B cell (primary cell): Measurements from ENCODE around the gene GH2. TPM values are rescaled to one million over a fixed set of nuclear protein-coding genes. Genes with fewer than 3 reads are reported as not detected.

Experiments
- ATAC-seq: fragments of 200-7000 bp; cut with Tn5 transposase; one replicate; pipeline ENCODE4 v1.10.0; 2021; ENCODE audit warnings: low read depth, mild to moderate bottlenecking, moderate number of reproducible peaks, moderate library complexity
- CTCF ChIA-PET: fragments of 350-600 bp; sonication (Branson Sonifier 250); formaldehyde crosslinking; loops from one replicate; lab custom pipeline; 2021; ENCODE audit warnings: antibody characterized with exemption, inconsistent platforms; lab: Charles Lee
- POLR2A ChIA-PET: fragments of 350-600 bp; sonication (Branson Sonifier 250); formaldehyde crosslinking; loops from one replicate; lab custom pipeline; 2021; ENCODE audit warnings: antibody characterized with exemption; lab: Charles Lee
- DNase-seq: peaks from one replicate; pipeline ENCODE4 v3.0.0; 2013
- H2AFZ ChIP-seq: 2 replicates; pipeline ENCODE4 v1.6.1; 2012; ENCODE audit warnings: mild to moderate bottlenecking, low read depth, low read length; ENCODE audit not compliant: insufficient read depth, poor library complexity, severe bottlenecking
- H3K27ac ChIP-seq, 2 donors: 1 replicate in 1 of 2; 2 replicates in 1 of 2; pipeline ENCODE4 v1.5.1; 2012 to 2013; ENCODE audit warnings: low read length in 2 of 2, mild to moderate bottlenecking in 2 of 2, moderate library complexity in 1 of 2
- H3K27me3 ChIP-seq, 4 experiments: fragments of 200-600 bp in 1 of 4; sonication (generic) in 1 of 4; replicated peaks in 1 of 4; 1 replicate in 2 of 4; 2 replicates in 2 of 4; pipeline versions ENCODE4 v1.6.1 to v1.7.0; 2013 to 2016; ENCODE audit warnings: low read length in 3 of 4, mild to moderate bottlenecking in 2 of 4, mixed read lengths in 1 of 4, moderate library complexity in 1 of 4; ENCODE audit not compliant: insufficient read depth in 4 of 4, control insufficient read depth in 3 of 4; ENCODE audit errors: control extremely low read depth in 1 of 4
- H3K36me3 ChIP-seq, 2 experiments: replicated peaks in 1 of 2; 1 replicate in 1 of 2; 2 replicates in 1 of 2; pipeline versions ENCODE4 v1.6.1 to v1.7.1; 2013; ENCODE audit warnings: low read length in 1 of 2; ENCODE audit not compliant: insufficient read depth in 2 of 2, control insufficient read depth in 1 of 2; ENCODE audit errors: control extremely low read depth in 1 of 2, extremely low read depth in 1 of 2
- H3K4me1 ChIP-seq, 2 donors: fragments of 200-600 bp in 1 of 2; sonication (generic) in 1 of 2; 1 replicate in 1 of 2; 2 replicates in 1 of 2; pipeline versions ENCODE4 v1.5.1 to v1.6.1; 2013 to 2017; ENCODE audit warnings: low read length in 2 of 2; ENCODE audit not compliant: control insufficient read depth in 2 of 2, insufficient read depth in 2 of 2
- H3K4me2 ChIP-seq: replicated peaks from 2 replicates; pipeline ENCODE3; 2012; ENCODE audit warnings: mild to moderate bottlenecking, low read depth, low read length; ENCODE audit not compliant: poor library complexity, severe bottlenecking
- H3K4me3 ChIP-seq, 5 experiments: fragments of 200-600 bp in 1 of 5; sonication (generic) in 1 of 5; 1 replicate in 3 of 5; 2 replicates in 2 of 5; pipeline versions ENCODE4 v1.5.1 to v1.7.0; 2011 to 2016; ENCODE audit warnings: low read length in 4 of 5, mild to moderate bottlenecking in 4 of 5, low read depth in 2 of 5, control low read depth in 1 of 5, moderate library complexity in 1 of 5; ENCODE audit not compliant: insufficient read depth in 1 of 5; ENCODE audit errors: control extremely low read depth in 1 of 5, extremely low read depth in 1 of 5
- H3K79me2 ChIP-seq: fragments of 200-600 bp; sonication (generic); one replicate; pipeline ENCODE4 v1.6.0; 2016; ENCODE audit warnings: low read length; ENCODE audit not compliant: control insufficient read depth, insufficient read depth
- H3K9ac ChIP-seq: fragments of 200-600 bp; sonication (generic); 2 replicates; pipeline ENCODE4 v1.6.1; 2017; ENCODE audit warnings: mild to moderate bottlenecking, low read length, moderate library complexity
- H3K9me3 ChIP-seq, 3 donors: one replicate each; pipeline versions ENCODE4 v1.6.1 to v1.7.1; 2013; ENCODE audit warnings: low read length in 2 of 3; ENCODE audit not compliant: control insufficient read depth in 2 of 3, insufficient read depth in 1 of 3; ENCODE audit errors: control extremely low read depth in 1 of 3
- H4K20me1 ChIP-seq: 2 replicates; pipeline ENCODE4 v1.6.0; 2012; ENCODE audit warnings: mild to moderate bottlenecking, low read length; ENCODE audit not compliant: insufficient read depth, control insufficient read depth, poor library complexity, severe bottlenecking
- H3K27ac Mint-ChIP-seq: one replicate; pipeline ENCODE4 v1.8.0; 2021; ENCODE audit warnings: mixed read lengths
- H3K27me3 Mint-ChIP-seq: one replicate; pipeline ENCODE4 v1.8.0; 2021; ENCODE audit warnings: mixed read lengths
- H3K4me1 Mint-ChIP-seq: one replicate; pipeline ENCODE4 v1.8.0; 2021; ENCODE audit warnings: mixed read lengths
- H3K4me3 Mint-ChIP-seq: one replicate; pipeline ENCODE4 v1.8.0; 2021; ENCODE audit warnings: mixed read lengths
- H3K9me3 Mint-ChIP-seq: one replicate; pipeline ENCODE4 v1.8.0; 2022; ENCODE audit warnings: mixed read lengths; ENCODE audit not compliant: insufficient read depth
- CTCF ChIP-seq: fragments of 200-600 bp; IDR thresholded peaks from one replicate; pipeline ENCODE4 v1.8.0; 2022; ENCODE audit warnings: antibody characterized with exemption, mild to moderate bottlenecking
- EZH2 ChIP-seq: IDR thresholded peaks from 2 replicates; pipeline ENCODE4 v1.6.1; 2012; ENCODE audit warnings: borderline replicate concordance, low read depth, mild to moderate bottlenecking, moderate library complexity, low read length; ENCODE audit not compliant: insufficient read depth, poor library complexity, severe bottlenecking
- WGBS: methylation state at CpG from one replicate; pipeline ENCODE4 v1.1.5; 2013; ENCODE audit warnings: missing lambda C conversion rate; ENCODE audit not compliant: insufficient coverage; 5-methylcytosine and 5-hydroxymethylcytosine counted together
- intact Hi-C: fragments of 100-400 bp; cut with micrococcal nuclease; formaldehyde crosslinking; loops from one replicate; pipeline ENCODE4 v1.10.0; 2022
- polyA plus RNA-seq: library from polyadenylated mRNA; depleted of rRNA; stranded (reverse); fragments of >200 nt; gene quantifications from 2 replicates; pipeline ENCODE4 v1.2.3, GENCODE V29; 2012
- total RNA-seq, 2 donors: library from RNA; stranded (reverse); fragments of 120-200 nt in 1 of 2; gene quantifications; 1 replicate in 1 of 2; 2 replicates in 1 of 2; pipeline versions ENCODE4 v1.2.3 to v1.2.4, GENCODE V29; 2013 to 2022

The GH2 gene
- total and polyA plus RNA-seq, 2 donors (not counting 1 experiment from before 2014, with no cell fraction given), result not detected

GRCh38 chr17:63853260-63853659 is 28.5 kb downstream of the GH2 start:
- H3K4me1 Mint-ChIP-seq, result peaks cover 11% of the 10 kb centered on the region
- no CpG with 5 or more reads among the region's 2 CpGs for WGBS
- H3K4me3 ChIP-seq, result no peak overlapping the region
- no peaks in the 10 kb centered on the region for H3K27me3 ChIP-seq
- H3K79me2 ChIP-seq, result no peaks in the 10 kb centered on the region
- no peak overlapping the region for H3K27ac ChIP-seq
- intact Hi-C loops, result no loop called here
- ATAC-seq, result no peak
- no peak for TF ChIP-seq EZH2
- no peak for TF ChIP-seq CTCF
- peaks cover 5 to 11% of the 10 kb centered on the region in 2 donors for H3K4me1 ChIP-seq
- POLR2A ChIA-PET, result no interaction called here
- peaks cover 0 to 15% (median 0%) of the 10 kb centered on the region in 3 donors for H3K9me3 ChIP-seq
- H3K36me3 ChIP-seq, result no peaks in the 10 kb centered on the region
- H3K27ac Mint-ChIP-seq, result no peak overlapping the region
- H3K9ac ChIP-seq, result no peak overlapping the region
- no peak overlapping the region for H3K4me3 Mint-ChIP-seq
- CTCF ChIA-PET, result no interaction called here
- peaks cover 3% of the 10 kb centered on the region for H3K9me3 Mint-ChIP-seq
- H3K4me2 ChIP-seq, result no peak overlapping the region
- DNase-seq, result no peak
- H3K27me3 Mint-ChIP-seq, result no peaks in the 10 kb centered on the region
- H4K20me1 ChIP-seq, result no peaks in the 10 kb centered on the region
- H2AFZ ChIP-seq, result no peak overlapping the region

- ChIA-PET CTCF (interaction anchor here (1.2 kb wide), 1 partner anchor 10 kb away, joined by 6 read pairs; no protein-coding TSS in a partner anchor), POLR2A (no interaction called here)
- H3K4me3 Mint-ChIP-seq, result no peak overlapping the region
- no peak for DNase-seq
- no peak overlapping the region for H3K27ac Mint-ChIP-seq
- 90% methylated on average over 4 of the region's 9 CpGs for WGBS
- Histone ChIP-seq H3K9me3 (peaks cover 0 to 16% (median 0%) of the 10 kb centered on the region in 3 donors), H4K20me1 (no peaks in the 10 kb centered on the region), H3K9ac (no peak overlapping the region), H2AFZ (no peak overlapping the region), H3K27ac (no peak overlapping the region), H3K27me3 (no peaks in the 10 kb centered on the region), H3K36me3 (no peaks in the 10 kb centered on the region), H3K4me3 (no peak overlapping the region), H3K79me2 (no peaks in the 10 kb centered on the region), H3K4me2 (no peak overlapping the region), H3K4me1 (peaks cover 7 to 14% of the 10 kb centered on the region in 2 donors)
- no peak for TF ChIP-seq EZH2
- TF ChIP-seq CTCF, result no peak
- H3K4me1 Mint-ChIP-seq, result peaks cover 16% of the 10 kb centered on the region
- peaks cover 3% of the 10 kb centered on the region for H3K9me3 Mint-ChIP-seq
- intact Hi-C loops, result no loop called here
- H3K27me3 Mint-ChIP-seq, result no peaks in the 10 kb centered on the region
- ATAC-seq, result no peak
Measured at GRCh38 chr17:63850401-63850800, 31.3 kb downstream of the GH2 start.
